Ramos (cell line): ENCODE data around the gene CTDNEP1.

Experiments
- in situ Hi-C: fragments of 300-500 bp; cut with MboI; formaldehyde crosslinking; loops from one replicate; pipeline ENCODE4 v1.14.3; 2022; ENCODE audit warnings: low sequenced_read_pairs; ENCODE audit not compliant: unreplicated experiment

The CTDNEP1 gene

GRCh38 chr17:7219812-7220592 is 31.5 kb downstream of the CTDNEP1 start, which contains the start of the genes ACADVL and DLG4:
ACADVL (plus strand) TSS chr17:7219938; CDS start chr17:7219985, 47 bp downstream.
DLG4 (minus strand) TSS chr17:7219836.
- in situ Hi-C loops: no loop called here

- in situ Hi-C loops: no loop called here
Measured at GRCh38 chr17:7219229-7219811, 32.2 kb downstream of the CTDNEP1 start.

- in situ Hi-C loops: no loop called here
Measured at GRCh38 chr17:7218758-7219157, 32.8 kb downstream of the CTDNEP1 start.

GRCh38 chr17:7218166-7218565 is 33.4 kb downstream of the CTDNEP1 start:
- in situ Hi-C loops: no loop called here

GRCh38 chr17:7217113-7217987 is 34.2 kb downstream of the CTDNEP1 start:
- in situ Hi-C loops: no loop called here

- in situ Hi-C loops: no loop called here
Measured at GRCh38 chr17:7216242-7217112, 35.1 kb downstream of the CTDNEP1 start.

- in situ Hi-C loops: no loop called here
Measured at GRCh38 chr17:7215652-7216180, 35.8 kb downstream of the CTDNEP1 start.

- in situ Hi-C loops: no loop called here
Measured at GRCh38 chr17:7215136-7215638, 36.3 kb downstream of the CTDNEP1 start.

- in situ Hi-C loops: no loop called here
Measured at GRCh38 chr17:7214300-7215135, 37.0 kb downstream of the CTDNEP1 start.

- in situ Hi-C loops: no loop called here
Measured at GRCh38 chr17:7213895-7214299, 37.6 kb downstream of the CTDNEP1 start.

GRCh38 chr17:7211491-7212273 is 39.9 kb downstream of the CTDNEP1 start:
- in situ Hi-C loops: no loop called here

- in situ Hi-C loops: no loop called here
Measured at GRCh38 chr17:7208754-7209460, 42.6 kb downstream of the CTDNEP1 start.

- in situ Hi-C loops: no loop called here
Measured at GRCh38 chr17:7208027-7208571, 43.4 kb downstream of the CTDNEP1 start.

- in situ Hi-C loops: no loop called here
Measured at GRCh38 chr17:7207120-7208001, 44.2 kb downstream of the CTDNEP1 start.

GRCh38 chr17:7205561-7205960 is 46.0 kb downstream of the CTDNEP1 start:
- in situ Hi-C loops: no loop called here
